Gastrocnemius medialis (tissue), 4 donors: ENCODE results near the gene FHOD1. TPM values are rescaled to one million over a fixed set of nuclear protein-coding genes. Genes with fewer than 3 reads are reported as not detected.

Experiments used
- ATAC-seq, 2 donors: fragments of 150-250 bp; one replicate each; pipeline ENCODE4 v1.9.1; 2016
- DNase-seq, 2 donors: peaks; one replicate each; pipeline ENCODE4 v3.0.0-alpha.2; 2019
- H3K27ac ChIP-seq, 4 donors: fragments of 200-600 bp; sonication (generic); 1 replicate in 1 of 4; 2 replicates in 3 of 4; pipeline ENCODE4 v1.5.1; 2016 to 2018; ENCODE audit warnings: mild to moderate bottlenecking in 2 of 4, moderate library complexity in 1 of 4
- H3K27me3 ChIP-seq, 3 donors: fragments of 200-600 bp; sonication (generic) in 2 of 3; 1 replicate in 1 of 3; 2 replicates in 2 of 3; pipeline versions ENCODE4 v1.5.1 to v1.6.0; 2016 to 2019; ENCODE audit warnings: mild to moderate bottlenecking in 1 of 3, moderate library complexity in 1 of 3
- H3K36me3 ChIP-seq, 2 donors: fragments of 200-600 bp; sonication (generic) in 1 of 2; one replicate each; pipeline ENCODE4 v1.5.1; 2017 to 2018
- H3K4me1 ChIP-seq, 2 donors: fragments of 200-600 bp; sonication (generic) in 1 of 2; one replicate each; pipeline ENCODE4 v1.5.1; 2016 to 2017; ENCODE audit warnings: mild to moderate bottlenecking in 2 of 2
- H3K4me3 ChIP-seq, 4 donors: fragments of 200-600 bp; sonication (generic) in 3 of 4; 1 replicate in 1 of 4; 2 replicates in 3 of 4; pipeline ENCODE4 v1.5.1; 2016 to 2019; ENCODE audit warnings: mild to moderate bottlenecking in 2 of 4
- H3K9me3 ChIP-seq, 3 donors: fragments of 200-600 bp; sonication (generic) in 2 of 3; 1 replicate in 1 of 3; 2 replicates in 2 of 3; pipeline ENCODE4 v1.5.1; 2016 to 2019
- CTCF ChIP-seq, 5 experiments: fragments of 450-650 bp in 3 of 5; fragments of 200-600 bp in 2 of 5; sonication (generic) in 2 of 5; IDR thresholded peaks in 4 of 5; conservative IDR thresholded peaks in 1 of 5; 1 replicate in 4 of 5; 2 replicates in 1 of 5; pipeline ENCODE4 v1.5.1; 2016 to 2019; ENCODE audit warnings: antibody characterized with exemption in 5 of 5, mild to moderate bottlenecking in 3 of 5, moderate library complexity in 3 of 5
- POLR2A ChIP-seq, 2 donors: fragments of 450-650 bp; IDR thresholded peaks; one replicate each; pipeline ENCODE4 v1.6.1; 2017; ENCODE audit warnings: antibody characterized with exemption in 2 of 2, mild to moderate bottlenecking in 2 of 2, moderate library complexity in 2 of 2
- in situ Hi-C, 4 donors: fragments of 200-750 bp; cut with MboI; loops; one replicate each; pipeline versions ENCODE4 v1.15.0 to v1.8.0; 2017; ENCODE audit warnings: low sequenced_read_pairs in 4 of 4
- intact Hi-C: fragments of 100-400 bp; cut with DNase I; formaldehyde crosslinking; loops from one replicate; pipeline ENCODE4 v1.15.1; 2023; ENCODE audit warnings: low total_unique reads
- total RNA-seq, 4 donors: library from RNA; depleted of rRNA; stranded (reverse); fragments of >200 nt; gene quantifications; one replicate each; pipeline versions ENCODE4 v1.1.0 to v1.2.3, GENCODE V29; 2016

Gene FHOD1
- total RNA-seq, 4 donors from 2014 or later: 26.3 to 65.3 (median 52.4) TPM

GRCh38 chr16:67245186-67245585 is 2.1 kb downstream of the FHOD1 start:
- no peak for DNase-seq
- peak overlapping the region; percentile 94 to 99 (median 98) for H3K27ac ChIP-seq
- TF ChIP-seq POLR2A (IDR thresholded peaks at IDR 0.05) (no peak), CTCF (IDR thresholded peaks at IDR 0.05 in 4 of 5, conservative IDR thresholded peaks at IDR 0.05 in 1 of 5) (no peak)
- intact Hi-C loops: loop anchor here (5.0 kb wide), 3 partner anchors 83 to 827 kb away; partner anchors contain the start of gene HSF4
- H3K9me3 ChIP-seq: no peaks in the 10 kb centered on the region
- no peaks in the 10 kb centered on the region for H3K36me3 ChIP-seq
- in situ Hi-C loops: no loop called here
- ATAC-seq: peak; percentile 9 to 15
- H3K27me3 ChIP-seq: no peaks in the 10 kb centered on the region
- peaks cover 74 to 78% of the 10 kb centered on the region in 2 donors for H3K4me1 ChIP-seq
- peak overlapping the region; percentile 84 to 93 (median 90) for H3K4me3 ChIP-seq

- peak overlapping the region in 3 of 4 donors; percentile 87 to 93 (median 92) for H3K4me3 ChIP-seq
- peak; percentile 86 to 93 for DNase-seq
- intact Hi-C loops: loop anchor here (5.0 kb wide), 4 partner anchors 72 to 828 kb away; partner anchors contain the start of genes HSF4 and NOL3
- TF ChIP-seq CTCF (IDR thresholded peaks at IDR 0.05 in 4 of 5, conservative IDR thresholded peaks at IDR 0.05 in 1 of 5) (peak in 1 of 5 experiments; percentile 24), POLR2A (IDR thresholded peaks at IDR 0.05) (peak; percentile 74 to 85)
- ATAC-seq: peak; percentile 54 to 55
- peak overlapping the region; percentile 94 to 99 (median 98) for H3K27ac ChIP-seq
- no peaks in the 10 kb centered on the region for H3K27me3 ChIP-seq
- peaks cover 0 to 2% of the 10 kb centered on the region in 2 donors for H3K36me3 ChIP-seq
- no peaks in the 10 kb centered on the region for H3K9me3 ChIP-seq
- peaks cover 79 to 80% of the 10 kb centered on the region in 2 donors for H3K4me1 ChIP-seq
- in situ Hi-C loops: no loop called here
Measured at GRCh38 chr16:67244387-67245185, 2.7 kb downstream of the FHOD1 start.

DNA sequence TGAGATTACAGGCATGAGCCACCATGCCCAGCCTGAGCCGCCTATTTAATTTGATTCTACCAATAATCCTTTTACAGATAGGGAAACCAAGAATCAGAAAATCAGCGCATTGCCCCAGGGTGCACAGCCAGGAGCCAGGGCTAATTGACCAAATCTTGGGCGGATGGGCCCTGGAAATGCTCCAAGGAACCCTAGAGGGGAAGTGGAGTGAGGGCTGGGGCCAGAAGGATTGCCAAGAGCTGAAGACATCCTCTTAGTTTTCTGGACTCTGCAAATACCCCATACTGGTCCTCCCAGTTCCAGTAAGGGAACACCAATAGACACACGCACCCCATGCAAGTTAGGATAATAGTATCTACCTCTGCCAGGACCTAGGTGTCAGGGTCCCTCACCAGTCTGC is 3.8 kb downstream of the FHOD1 start:
- Histone ChIP-seq H3K4me3 (peak overlapping the region in 3 of 4 donors; percentile 8 to 93 (median 17)), H3K9me3 (no peaks in the 10 kb centered on the region), H3K36me3 (peaks cover 0 to 13% of the 10 kb centered on the region in 2 donors), H3K27me3 (no peaks in the 10 kb centered on the region), H3K4me1 (peaks cover 83 to 84% of the 10 kb centered on the region in 2 donors), H3K27ac (peak overlapping the region; percentile 94 to 99 (median 98))
- intact Hi-C loops (loop anchor here (5.0 kb wide), 1 partner anchor 71 kb away; the partner anchor contains the start of gene NOL3), in situ Hi-C loops (no loop called here)
- DNase-seq (peak in 1 of 2 donors; percentile 53), ATAC-seq (no peak)
- TF ChIP-seq POLR2A (IDR thresholded peaks at IDR 0.05) (no peak), CTCF (IDR thresholded peaks at IDR 0.05 in 4 of 5, conservative IDR thresholded peaks at IDR 0.05 in 1 of 5) (no peak)

DNA sequence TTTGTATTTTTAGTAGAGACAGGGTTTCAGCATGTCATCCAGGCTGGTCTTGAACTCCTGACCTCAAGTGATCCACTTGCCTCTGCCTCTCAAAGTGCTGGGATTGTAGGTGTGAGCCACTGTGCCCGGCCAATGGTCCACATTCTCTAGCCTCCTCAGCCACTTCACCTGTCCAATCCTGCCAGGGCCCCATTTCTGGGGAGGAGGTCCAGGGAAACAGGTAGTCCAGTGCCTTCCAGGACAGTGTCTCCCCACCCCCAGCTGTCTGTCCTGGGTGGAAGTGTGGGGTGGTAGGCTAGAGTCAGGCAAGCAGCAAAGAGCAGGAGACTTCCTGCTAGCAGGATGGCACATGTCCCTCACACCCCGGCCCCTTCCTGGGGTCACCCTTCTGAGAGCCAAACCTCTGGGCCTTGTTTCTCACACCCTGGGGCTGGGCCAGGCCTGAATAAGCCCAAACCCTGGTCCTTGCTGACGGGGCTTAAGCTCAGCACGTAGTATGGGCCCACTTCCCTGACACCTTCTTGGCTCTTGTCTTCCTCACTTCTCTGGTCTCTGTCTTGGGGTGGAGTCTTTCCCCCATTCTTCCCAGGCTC is 5.0 kb downstream of the FHOD1 start:
- no peaks in the 10 kb centered on the region for H3K27me3 ChIP-seq
- intact Hi-C loops: loop anchor here (5.0 kb wide), 1 partner anchor 70 kb away; the partner anchor contains the start of gene NOL3
- in situ Hi-C loops: no loop called here
- H3K27ac ChIP-seq: peak overlapping the region; percentile 94 to 99 (median 98)
- H3K4me1 ChIP-seq: peaks cover 77 to 78% of the 10 kb centered on the region in 2 donors
- H3K36me3 ChIP-seq: peaks cover 0 to 25% of the 10 kb centered on the region in 2 donors
- TF ChIP-seq POLR2A (IDR thresholded peaks at IDR 0.05) (no peak), CTCF (IDR thresholded peaks at IDR 0.05 in 4 of 5, conservative IDR thresholded peaks at IDR 0.05 in 1 of 5) (no peak)
- H3K9me3 ChIP-seq: no peaks in the 10 kb centered on the region
- no peak for DNase-seq
- H3K4me3 ChIP-seq: no peak overlapping the region
- no peak for ATAC-seq
